Measurements from ENCODE around the gene CDIPT.
"Not testable (repeated sequence)": the region's sequence is repeated elsewhere in the genome, so short reads cannot be mapped to it uniquely, and the experiment has no call there.

Gene CDIPT

DNA sequence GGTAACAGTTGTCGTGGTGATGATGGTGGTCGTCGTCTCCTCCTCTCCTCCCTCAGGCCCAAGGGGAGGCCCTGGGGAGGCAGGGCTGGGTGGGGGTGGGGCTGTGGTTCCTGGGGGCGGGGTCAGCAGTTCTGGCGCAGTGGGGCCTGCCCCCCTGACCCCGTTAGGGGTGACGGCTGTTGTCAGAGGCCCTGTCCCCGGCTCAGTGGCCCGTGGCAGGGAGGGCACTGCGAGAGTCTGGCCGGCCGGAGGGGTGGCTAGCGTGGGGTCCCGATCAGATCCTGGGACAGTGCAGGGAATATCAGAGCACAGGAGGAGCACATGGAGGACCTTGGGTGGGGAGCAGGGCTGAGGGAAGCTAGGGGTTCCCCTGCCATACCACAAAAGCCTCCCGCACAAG lies 33.8 kb upstream of the CDIPT start:
- no peak for DNase-seq (ENCODE audit: low read depth, low spot score)

DNA sequence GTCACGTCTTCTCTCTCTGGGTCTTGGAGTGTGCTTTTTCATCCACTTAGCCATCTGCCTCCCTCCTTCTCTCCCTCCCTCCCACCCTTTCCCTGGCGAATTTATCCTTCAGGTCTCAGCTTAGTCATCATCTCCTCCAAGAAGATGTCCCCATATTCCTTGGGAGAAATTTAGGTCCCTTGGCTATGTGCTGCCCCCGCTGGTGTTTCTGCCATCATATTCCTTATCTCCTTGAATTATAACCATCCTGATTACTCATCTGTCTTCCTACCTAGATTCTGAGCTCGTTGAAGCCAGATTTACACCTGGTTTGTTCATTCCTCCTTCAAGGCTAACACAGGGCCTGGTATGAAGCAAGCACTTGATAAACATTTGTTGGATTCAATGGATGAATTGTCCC lies 31.3 kb upstream of the CDIPT start:
- DNase-seq (ENCODE audit: low read depth, low spot score), result no peak

DNA sequence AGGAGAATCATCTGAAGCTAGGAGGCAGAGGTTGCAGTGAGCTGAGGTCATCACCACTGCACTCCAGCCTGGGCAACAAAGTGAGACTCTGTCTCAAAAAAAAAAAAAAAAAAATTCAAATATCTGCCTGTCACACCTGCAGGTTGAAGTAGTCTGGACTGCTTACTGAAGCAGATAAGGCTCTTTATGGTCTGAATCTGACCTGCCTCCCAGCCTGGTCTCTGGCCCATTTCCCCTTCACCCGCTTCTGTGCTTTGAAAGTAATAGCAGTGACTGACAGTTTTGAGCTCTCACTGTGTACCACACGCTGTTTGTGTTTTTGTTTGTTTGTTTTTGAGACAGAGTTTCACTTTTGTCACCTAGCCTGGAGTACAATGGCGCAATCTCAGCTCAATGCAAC lies 30.5 kb upstream of the CDIPT start:
- no peak for DNase-seq (ENCODE audit: low read depth, low spot score)

DNA sequence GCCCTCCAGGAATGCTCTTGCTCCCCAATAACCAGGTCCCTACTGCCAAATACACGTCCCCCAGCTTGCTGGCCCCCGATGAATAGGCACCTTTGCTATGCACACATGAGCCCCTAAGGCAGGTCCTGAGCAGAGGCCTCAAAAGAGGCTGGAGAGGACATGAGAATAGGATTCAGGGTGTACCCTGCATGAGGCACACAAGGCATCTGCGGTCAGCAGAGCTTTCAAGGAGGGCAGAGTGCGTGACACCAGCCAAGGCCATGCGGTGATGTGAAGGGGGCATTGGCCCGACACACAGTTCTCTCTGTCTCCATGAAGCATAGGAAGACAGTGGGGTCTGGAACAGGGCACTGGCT lies 29.4 kb upstream of the CDIPT start:
- no peak for DNase-seq (ENCODE audit: low read depth, low spot score)

DNA sequence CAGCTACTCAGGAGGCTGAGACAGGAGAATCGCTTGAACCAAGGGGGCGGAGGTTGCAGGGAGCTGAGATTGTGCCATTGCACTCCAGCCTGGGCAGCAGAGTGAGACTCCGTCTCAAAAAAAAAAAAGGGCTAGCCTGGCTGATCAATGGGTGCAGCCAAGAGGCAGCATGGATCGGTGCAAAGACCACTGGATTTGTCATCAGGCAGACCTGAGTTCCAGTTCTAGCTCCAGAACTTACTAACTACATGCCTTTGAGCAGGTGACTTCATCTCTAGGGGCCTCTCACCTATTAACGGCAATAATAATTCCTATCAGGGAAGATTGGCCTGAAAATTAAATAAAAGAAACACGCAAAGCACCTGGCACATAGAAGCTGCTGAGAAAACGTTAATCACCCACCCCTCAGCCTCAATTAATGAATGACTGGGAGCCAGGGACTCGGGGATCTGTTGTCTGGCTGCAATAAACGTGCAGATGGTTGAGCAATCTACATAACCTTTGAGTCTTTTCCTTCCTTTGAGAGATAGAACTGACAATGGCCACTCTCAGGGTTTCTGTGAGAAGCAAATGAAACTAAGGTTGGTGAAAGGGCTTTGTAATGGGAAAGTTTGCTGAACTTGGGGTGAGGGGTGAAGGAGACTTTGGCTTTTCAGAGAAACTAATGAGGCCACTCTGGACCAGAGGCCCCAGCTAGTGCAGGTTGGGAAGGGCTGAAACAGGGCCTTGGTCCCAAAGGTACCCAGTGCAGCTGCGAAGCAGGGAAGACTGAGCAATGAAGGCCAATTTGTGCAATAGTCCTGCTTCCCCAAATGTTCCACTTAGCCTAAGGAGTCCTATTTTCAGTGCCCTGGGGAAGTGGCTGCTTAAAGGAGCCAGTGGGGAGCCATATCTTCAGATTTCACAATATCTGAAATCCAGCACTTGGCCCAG lies 28.8 kb upstream of the CDIPT start:
- no peak for DNase-seq (ENCODE audit: low read depth, low spot score)

DNA sequence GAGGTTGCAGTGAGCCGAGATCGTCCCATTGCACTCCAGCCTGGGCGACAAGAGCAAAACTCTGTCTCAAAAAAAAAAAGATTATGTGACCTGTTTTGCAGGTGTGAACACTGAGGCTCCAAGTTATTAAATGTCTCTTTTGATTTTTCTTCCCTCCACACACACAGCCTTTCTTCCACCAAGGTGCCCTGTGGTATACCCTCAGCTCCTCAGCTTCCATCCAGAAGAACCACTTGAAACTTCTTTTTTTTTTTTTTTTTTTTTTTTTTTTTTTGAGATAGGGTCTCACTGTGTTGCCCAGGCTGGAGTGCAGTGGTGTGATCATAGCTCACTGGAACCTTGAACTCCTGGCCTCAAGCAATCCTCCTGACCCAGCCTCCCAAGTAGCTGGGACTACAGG lies 26.3 kb upstream of the CDIPT start:
- not testable (repeated sequence) for DNase-seq (ENCODE audit: low read depth, low spot score)

DNA sequence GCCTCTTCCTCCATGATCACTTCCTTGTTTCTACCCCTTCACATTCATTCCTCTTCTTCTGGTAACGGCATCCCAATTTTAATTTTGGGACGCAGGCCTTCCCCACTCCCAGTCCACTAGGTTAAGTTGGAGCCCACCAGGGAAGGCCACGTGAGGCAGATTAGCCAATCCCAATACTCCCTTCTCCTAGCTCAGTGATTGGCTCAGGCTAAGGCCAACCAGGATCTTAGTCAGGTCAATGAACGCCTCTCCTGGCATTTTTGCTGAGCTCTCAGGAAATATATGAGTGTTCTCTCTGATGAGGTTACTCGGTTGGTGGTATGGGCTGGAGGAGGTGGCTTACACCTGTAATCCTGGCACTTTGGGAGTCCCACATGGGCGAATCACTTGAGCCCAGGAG lies 21.0 kb upstream of the CDIPT start:
- no peak for DNase-seq (ENCODE audit: low read depth, low spot score)

DNA sequence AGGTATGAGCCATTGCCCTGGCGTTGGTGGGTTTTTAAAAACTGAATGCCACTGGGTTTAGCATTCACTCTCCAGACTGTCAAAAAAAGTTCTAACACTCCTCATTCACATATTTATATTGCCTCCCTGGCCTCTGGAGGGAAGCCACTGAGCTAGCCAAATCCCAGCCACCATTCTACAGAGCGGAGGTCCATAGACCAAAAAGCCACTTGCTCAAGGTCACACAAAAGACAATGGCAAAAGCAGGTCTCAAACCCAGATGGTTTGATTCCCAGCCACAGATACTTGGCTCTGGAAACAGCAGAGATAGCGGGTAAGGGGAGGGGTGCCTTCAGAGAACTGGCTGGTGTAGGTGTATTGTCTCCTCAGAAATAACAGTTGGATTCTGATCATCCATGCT lies 18.0 kb upstream of the CDIPT start:
- no peak for DNase-seq (ENCODE audit: low read depth, low spot score)

DNA sequence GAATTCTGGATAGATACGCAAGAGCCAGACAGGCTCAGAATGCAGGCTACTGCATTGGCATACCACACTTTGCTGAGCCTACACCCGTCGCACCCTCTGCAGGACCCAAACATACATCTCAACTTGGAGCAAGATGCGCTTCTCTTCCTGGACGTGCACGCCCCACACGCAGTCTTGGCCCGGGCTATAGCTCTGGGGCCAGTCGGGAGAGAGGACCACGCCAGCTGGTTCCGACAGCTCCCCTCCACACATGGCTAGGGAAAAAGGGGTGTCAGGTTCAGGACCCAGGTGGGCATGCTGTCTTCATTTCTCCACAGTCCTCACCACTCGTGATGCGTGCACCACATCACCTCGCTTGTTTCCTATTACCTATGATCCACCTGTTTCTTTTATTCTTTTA lies 15.1 kb upstream of the CDIPT start:
- no peak for DNase-seq (ENCODE audit: low read depth, low spot score)

DNA sequence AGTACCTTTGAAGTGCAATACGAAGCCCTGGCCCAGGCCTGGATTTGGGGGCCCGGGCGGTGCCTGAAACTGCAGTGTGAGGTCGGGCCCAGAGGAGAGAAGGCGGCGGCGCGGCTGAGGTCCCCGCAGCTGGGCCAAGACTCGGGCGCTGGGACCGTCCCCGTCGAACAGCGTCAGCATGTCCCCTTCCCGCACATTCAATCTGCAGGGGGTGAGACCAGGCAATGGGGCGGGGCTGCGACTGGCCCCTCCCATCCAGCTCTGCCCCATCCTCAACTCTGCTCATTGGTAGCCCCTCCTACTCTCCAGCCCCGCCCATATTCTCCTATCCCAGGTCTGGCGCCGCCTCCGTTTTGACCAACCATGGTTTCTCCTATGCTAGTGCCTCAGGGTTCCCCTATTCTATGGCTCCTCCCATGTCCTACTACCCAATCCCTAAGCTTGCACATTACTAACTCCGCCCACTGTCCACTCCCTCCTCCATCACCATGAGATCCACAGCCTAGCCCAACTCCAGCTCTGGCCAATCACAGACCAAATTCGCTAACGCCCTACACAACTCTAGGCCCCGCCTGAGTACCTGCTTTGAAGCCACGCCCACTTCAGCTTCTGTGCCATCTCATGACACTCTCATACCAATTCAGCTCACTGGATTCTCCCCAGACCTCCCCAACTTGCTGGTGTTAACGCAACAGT lies 14.4 kb upstream of the CDIPT start:
- no peak for DNase-seq (ENCODE audit: low read depth, low spot score)

DNA sequence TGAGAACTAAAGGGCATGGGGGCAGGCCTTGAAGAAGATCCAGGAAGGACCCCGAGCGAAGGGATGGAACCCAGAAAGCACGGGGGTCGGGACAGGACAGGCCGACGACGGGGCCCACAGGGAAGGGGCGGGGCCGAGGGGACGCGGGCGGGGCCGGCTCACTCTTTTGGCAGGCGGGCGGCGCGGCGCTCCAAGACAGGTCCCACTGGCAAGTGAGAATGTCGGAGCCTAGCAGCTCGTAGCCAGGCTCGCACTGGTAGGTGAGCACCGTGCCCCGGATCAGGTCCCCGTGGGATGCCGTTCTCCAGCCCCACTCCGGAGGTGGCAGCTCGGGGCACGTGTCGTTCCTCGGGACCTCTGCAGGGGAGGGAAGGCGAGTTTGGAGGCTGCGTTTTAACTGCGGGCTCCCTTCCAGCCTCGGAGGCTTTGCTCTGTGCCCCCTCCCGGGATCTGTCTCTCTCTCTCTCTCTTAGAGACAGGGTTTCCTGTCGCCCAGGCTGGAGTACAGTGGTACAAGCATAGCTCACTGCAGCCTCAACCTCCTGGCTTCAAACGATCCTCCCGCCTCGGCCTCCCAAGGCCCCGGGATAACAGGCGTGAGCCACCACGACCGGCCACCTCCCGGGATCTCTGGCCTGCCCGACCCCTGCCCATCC lies 13.7 kb upstream of the CDIPT start:
- DNase-seq (ENCODE audit: low read depth, low spot score), result no peak

DNA sequence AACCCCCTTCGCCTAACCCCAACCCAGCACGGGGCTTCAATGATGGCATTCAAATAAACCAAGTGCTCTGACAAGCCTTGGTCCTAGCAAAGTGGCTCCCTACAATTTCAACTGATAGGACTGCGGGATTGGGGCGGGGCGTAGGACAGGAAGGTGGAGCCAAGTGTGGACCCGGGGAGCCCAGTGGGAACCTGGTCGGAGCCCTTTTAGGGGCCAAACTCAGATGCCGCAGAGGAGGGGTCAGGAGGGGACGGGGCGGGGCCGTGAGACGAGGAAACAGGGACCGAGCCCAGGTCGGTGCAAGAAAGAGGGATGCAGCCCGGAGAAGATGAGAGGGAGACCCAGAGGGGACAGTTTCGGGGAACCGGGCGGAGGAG lies 13.2 kb upstream of the CDIPT start:
- no peak for DNase-seq (ENCODE audit: low read depth, low spot score)

DNA sequence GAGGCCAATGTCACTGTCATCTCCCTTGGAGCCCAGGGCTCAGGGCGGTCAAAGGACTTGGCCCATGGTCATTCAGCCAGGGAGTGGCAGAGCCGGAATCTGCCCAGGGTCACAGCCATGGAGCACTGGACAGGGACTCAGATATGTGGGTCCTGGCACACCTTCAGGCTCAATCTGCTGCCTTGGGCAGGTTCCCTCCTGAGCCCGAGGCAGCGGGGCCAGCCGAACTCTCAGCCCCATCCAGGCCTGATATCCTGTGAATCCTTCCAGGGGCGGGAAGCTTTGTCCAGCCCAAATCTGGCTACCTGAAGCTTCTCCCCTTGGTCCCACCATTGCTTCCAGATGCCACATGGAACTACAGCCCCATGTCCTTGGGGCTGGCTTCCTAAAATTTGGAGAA lies 12.2 kb upstream of the CDIPT start:
- no peak for DNase-seq (ENCODE audit: low read depth, low spot score)

DNA sequence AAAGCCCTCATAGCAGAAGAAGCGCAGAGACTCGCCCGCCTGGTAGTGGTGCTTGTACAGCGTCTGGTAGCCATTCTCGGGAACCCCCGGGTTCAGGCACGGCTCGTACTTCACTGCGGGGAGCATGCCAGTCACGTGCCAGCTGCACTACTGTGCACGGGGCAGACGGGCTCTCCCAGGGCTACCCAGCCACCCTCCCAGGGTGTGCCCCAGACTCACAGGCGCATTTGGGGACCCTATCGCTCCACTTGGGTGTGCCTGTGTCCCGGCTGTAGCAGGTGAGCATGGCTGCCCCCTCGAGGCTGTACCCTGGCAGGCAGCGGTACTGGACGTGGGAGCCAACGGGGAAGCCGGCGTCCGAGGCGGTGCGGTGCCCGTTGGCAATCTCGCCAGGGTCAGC lies 10.3 kb upstream of the CDIPT start:
- no peak for DNase-seq (ENCODE audit: low read depth, low spot score)

DNA sequence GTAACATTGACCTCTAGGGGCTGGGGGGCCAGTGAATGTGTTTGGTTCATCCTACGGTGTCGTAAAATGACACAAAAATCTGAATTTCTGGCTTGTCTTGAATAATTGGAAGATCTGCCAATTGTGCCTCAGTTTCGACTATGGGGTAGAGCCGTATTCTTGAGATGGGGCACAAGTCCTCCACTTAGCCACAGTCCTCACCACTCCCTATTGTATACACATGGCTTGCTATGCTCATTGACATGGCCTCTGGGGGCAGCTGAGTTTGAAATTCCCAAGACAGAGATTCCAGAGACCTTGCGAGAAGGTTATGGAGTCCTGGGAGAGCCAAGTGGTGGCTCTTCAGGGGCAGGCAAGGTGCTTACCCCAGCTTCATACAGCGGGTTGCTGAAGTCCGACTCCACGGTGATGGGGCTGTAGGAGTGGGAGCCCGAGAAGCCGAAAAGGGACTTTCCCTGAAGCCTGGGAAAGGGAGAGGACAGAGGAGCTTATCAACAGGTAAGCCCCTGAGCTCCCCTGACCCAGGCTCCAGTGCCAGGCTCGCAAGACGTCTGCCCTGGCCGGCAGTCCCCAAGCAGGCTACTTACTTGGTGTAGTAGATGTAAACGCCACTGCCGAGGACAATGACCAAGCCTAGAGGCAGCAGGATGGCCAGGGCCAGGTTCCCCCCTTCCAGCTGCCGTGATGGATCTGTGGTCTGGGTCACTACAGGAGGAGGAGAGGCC lies 9.0 kb upstream of the CDIPT start:
- DNase-seq (ENCODE audit: low read depth, low spot score), result no peak

DNA sequence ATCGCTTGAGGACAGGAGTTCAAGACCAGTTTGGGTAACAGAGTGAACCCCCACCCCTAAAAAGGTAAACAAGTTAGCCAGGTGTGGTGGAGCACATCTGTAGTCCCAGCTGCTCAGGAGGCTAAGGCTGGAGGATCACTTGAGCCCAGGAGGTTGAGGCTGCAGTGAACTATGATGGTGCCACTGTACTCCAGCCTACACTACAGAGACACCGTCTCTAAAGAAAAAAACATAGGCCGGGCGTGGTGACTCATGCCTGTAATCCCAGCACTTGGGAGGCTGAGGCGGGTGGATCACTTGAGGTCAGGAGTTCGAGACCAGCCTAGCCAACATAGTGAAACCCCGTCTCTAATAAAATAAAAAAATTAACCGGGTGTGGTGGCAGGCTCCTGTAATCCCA lies 6.0 kb upstream of the CDIPT start:
- DNase-seq (ENCODE audit: low read depth, low spot score), result not testable (repeated sequence)

DNA sequence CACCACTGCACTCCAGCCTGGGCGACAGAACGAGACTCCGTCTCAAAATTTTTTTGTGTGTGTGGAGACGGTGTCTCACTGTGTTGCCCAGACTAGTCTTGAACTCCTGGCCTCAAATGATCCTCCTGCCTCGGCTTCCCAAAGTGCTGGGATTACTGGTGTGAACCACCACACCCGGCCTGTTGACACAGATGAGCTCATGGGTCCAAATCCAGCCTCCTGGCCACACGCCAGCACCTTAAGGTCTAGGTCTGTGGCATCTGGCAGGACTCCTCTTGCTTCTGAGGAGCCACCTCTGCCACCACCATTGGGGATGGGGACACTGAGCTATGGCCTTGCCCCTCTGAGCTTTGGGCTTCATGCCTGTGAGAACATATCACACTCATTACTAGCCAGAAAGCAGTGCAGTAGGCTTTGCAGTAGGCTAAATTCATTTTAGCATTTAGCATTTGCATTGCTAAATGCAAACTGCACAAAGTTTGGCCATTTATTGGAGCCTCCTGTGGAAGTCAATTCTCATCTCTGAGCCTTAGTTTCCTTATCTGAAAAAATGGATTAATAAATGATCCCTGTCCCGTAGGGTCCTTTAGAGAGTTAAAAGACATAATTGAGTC lies 5.5 kb upstream of the CDIPT start:
- DNase-seq (ENCODE audit: low read depth, low spot score), result no peak

DNA sequence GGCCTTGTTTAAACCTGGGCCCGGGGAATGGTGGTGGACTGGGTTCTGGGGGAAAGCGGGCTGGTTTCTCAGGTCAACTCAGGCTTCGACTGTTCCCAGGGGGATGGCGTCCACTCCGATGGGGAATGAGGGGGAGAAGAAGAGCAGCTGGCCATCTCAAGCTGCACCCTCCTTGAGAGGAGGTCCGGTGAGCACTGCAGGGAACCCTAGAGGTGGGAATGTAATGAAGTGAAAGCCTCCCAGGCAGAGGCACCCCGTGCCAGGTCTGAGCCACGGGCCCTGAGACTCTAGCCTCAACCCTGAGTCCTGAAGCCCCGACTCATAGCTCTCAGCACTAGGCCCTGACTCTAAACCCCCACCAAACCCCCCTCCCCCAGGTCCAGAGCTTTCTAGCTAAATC lies 1.2 kb upstream of the CDIPT start:
- no peak for DNase-seq (ENCODE audit: low read depth, low spot score)

DNA sequence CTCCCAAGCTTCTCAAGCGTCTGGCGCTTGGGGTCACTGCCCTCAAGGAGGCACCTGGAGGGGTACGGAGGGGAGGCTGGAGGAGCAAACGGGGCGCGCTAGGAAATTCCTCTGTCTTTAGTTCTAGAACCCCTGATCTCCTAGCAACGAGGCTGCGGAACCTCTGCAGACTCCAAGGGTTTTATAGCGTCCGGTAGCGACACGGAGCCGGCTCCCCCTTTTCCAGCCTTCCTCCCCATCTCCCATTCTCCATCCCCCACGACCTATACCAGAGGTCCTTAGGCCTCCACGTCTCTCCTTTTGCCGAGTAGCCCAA lies 601 bp upstream of the CDIPT start:
- no peak for DNase-seq (ENCODE audit: low read depth, low spot score)

DNA sequence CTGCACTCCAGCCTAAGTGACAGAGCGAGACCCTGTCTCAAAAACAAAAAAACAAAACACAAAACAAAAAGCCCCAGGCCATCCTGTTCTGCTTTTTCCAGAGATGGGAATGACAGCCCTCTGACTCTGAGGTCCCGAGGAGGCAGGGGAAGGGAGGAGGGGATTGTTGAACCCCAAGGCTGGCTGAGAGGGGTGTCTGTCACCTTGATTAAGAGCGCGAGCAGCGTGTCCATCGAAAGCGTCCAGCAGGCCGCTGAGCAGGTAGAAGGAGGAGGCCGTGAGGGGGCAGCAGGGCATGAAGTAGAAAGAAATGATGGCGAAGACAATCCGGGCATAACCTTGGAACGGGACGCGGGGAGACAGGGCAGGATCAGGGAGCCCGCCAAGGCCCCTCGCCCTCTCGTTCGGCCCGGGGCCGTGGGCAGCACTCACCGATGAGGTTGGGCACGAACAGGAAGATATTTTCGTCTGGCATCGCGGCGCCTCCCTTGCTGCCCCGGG lies 593 bp downstream of the CDIPT start:
- DNase-seq (ENCODE audit: low read depth, low spot score), result no peak

DNA sequence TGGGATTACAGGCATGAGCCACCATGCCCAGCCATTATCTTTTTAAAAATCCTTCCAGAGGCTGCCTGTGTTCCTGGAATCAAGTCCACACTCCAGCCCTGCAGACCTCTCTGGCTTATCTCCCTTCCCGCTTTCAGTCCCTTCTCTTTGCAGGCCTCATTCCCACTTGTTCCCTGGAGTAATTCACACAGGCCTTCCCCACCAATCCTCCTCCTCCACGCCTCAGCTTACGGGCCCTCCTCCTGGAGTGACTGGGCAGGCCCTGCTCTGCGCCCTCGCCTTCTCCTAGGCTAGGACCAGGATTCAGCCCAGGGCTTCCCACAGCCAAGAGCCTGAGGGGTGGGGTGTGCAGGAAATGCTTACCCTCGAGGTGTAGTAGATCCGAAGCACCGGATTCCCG lies 2.8 kb downstream of the CDIPT start:
- DNase-seq (ENCODE audit: low read depth, low spot score), result no peak

DNA sequence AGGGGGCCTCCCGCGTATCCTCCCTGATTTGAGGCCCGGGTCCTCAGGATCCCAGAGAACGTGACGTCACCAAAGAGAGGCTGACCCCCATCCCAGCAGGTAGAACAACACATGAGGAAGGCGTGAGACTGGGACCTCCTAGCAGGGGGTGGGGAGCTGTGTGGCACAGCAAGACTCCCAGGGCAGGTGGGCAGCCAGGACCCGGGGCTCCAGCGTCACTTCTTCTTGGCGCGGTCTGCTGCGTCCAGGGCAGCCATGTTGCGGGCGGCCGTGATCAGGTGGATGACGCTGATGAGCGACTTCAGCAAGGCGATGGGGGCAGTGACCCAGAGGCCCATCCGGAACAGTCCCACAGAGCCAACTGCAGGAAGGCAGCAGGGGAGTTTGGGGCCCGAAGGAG lies 4.1 kb downstream of the CDIPT start:
- no peak for DNase-seq (ENCODE audit: low read depth, low spot score)

All from activated CD4-positive, CD25-positive, alpha-beta regulatory T cell treated with anti-CD3 and anti-CD28 coated beads, Interleukin-2, amount 50 U/mL, for 16 hours (primary cell).